Stimulated activated CD4-positive, alpha-beta T cell treated with anti-CD3 and anti-CD28 coated beads, Interleukin-2, amount 100 ng/mL, for 48 hours (primary cell): ENCODE measurements around the gene RNF223.

Source experiments
- DNase-seq, 2 donors: peaks; one replicate each; pipeline ENCODE4 v3.0.0-alpha.2; 2020

RNF223 gene

DNA sequence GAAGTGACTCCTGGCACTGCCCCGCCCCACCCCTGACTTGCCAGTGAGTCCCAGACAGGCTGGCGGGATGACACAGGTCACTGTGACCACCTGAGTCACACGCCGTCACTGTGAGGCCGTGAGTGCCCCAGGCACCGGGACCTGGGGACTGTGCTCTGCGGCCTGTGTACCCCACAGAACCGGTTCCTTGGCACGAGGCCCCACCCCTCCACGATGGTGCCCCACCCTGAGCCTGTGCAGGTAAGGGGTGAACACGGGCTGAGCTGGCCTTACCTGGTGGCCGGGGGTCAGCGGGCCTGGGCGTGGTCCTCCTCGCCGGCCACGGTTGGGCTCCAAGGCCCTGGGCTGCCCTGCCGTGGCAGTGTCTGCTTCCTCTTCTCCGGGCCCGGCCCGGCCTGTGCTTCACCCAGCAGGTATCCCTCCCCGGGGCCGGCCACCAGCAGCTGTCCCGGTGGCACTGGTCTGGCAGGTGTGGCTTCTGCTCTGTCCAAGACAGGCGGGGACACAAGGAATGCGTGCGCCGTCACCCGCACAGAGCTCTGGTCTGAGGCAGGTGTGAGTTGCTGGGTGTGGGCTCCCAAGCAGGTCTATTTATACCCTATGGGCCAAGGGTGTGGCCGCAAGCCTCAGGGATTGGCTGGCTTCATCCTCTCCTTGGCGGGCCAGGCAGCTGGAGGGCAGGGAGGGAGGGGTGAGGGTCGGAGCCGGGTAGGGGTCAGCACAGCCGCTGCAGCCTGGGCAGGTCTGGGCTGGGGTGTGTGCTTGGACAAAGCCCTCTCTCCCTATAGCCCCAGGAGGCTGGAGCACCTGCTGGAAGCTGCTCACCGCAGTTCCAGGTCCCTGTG, at the start of gene RNF223:
Gene RNF223, minus strand, starts transcription at position 564 of the 845 bp plus-strand sequence. CDS start 1,740 bp downstream, outside the sequence.
- DNase-seq: no peak

DNA sequence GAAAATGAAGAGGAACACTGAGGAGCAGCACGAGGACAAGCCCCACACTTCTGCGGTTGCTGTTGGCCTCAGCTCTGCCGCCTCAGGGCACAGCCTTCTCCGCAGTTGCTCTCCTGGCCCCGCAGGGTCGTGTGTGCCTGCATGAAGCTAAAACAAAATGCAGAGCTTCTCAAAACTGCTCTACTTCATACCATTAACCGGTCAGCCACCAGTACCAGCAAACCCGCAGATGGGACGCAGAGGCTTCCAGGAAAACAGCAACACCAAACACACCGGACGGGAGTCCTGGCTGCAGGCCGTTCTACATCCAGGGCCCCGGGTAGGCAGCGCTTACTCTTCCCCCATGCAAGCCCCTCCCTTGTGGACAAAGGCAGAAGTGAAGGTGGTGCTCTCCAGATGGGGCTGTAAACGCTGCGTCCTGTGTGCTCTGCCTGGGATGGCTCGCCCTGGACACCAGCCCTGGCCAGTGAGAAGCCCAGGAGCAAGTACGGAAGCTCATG, 48.9 kb upstream of the RNF223 start:
- no peak for DNase-seq

DNA sequence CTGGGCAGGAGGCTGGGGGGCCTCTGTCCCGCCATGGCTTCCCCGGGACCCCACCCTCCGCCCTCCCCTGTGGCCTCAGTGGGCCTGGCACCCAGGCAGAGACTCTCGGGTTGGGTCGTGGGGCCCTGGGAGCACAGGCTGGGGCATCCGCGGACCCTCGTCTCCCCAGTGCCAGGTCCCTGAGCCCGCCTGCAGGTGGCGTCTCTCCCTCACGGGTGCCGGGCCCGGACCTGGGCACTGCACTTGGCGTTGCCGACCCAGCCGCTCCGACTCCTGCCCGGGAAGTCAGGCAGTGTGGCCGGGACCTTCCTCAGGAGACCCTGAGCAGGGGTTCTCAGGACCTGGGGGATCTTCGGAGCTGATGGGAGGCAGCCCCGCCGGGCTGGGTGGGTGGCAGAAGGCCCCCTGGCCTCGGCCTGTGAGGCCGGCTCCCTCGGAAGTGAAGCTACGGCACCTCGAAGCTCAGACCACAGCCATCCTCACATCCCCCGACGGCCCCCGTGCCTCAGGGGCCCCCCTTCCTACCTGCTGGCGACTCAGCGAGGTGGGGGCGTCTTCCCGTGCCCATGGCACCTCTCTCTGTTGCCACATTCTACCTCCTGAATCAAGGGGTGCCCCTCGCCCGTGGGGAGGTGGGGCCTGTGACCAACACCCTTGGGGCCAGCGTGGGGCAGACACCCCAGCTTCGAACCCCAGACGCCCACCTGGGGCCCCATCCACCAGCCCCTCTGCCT, 48.1 kb upstream of the RNF223 start:
- peak; percentile 81 to 88 for DNase-seq

DNA sequence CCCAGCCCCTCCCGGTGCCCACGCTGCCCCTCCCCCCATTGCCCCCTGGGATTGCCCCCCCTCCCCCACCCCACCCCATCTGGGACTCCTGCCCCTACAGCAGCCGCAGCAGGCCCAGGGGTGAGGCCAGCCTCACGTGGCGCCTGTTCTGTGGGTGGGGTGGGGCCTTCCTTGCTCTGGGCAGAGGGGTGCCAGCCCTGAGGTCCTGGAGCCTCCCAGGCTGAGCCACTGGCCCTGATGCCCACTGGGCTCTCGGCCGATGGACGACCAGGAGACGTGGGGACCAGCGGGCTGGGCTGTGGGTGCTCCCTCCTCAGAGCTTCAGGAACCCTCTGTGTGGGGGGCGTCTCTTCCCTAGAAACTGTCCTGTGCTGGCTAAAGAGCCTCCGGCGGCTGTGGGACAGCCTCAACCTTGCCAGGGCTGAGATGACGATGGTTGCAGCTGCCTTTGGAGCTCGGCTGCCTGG, 47.5 kb upstream of the RNF223 start:
- DNase-seq: no peak

DNA sequence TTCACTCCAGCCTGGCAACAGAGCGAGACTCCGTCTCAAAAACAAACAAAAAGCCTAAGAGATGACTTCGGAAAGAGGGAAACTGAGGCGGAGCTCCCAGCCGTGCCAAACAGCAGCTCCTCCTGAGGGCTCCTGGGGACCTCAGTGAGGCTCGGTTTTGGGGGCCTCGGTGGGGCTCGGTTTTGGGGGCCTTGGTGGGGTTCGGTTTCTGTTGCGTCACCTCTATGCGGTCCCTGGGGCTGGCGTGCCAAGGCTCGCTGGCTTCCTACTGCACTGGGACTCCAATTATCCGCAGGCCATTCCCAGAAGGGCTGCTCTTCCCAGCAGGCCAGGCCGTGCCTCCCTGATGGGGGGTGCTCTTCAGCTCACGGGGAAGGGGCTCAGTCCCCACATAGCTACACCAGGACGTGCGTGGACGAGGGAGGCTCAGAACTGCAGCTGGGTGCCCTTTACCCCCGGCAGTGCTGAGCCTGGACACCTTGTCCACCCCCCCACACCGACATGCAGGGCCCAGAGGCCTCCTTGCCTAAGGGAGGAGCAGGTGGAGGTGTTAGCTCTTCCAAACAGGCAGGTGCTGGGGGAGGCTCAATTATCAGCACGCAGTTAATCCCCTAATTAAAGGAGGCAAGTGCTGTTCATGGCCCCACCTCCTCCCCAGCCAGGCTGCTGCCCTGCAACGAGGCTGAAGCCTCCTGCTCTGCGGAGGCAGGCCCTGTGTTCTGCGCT, 46.9 kb upstream of the RNF223 start:
- no peak for DNase-seq

DNA sequence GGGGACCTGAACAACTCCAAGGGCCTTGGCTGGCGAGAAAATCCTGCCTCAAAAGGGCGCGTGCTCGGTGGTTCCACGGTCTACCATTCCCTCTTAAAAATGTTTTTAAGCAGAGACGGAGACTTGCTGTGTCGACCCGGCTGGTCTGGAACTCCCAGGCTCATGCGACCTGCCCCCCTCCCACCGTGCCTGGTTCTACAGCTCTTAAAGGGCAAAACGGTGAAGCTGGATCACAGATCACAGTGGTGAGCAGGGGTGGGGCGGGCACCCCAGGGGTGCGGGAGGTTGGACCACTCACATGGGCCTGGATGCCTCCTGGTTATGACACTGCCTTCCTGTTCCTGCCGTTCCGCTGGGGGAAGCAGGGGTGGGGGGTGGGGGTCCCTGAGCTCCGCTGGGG, 46.0 kb upstream of the RNF223 start:
- no peak for DNase-seq

DNA sequence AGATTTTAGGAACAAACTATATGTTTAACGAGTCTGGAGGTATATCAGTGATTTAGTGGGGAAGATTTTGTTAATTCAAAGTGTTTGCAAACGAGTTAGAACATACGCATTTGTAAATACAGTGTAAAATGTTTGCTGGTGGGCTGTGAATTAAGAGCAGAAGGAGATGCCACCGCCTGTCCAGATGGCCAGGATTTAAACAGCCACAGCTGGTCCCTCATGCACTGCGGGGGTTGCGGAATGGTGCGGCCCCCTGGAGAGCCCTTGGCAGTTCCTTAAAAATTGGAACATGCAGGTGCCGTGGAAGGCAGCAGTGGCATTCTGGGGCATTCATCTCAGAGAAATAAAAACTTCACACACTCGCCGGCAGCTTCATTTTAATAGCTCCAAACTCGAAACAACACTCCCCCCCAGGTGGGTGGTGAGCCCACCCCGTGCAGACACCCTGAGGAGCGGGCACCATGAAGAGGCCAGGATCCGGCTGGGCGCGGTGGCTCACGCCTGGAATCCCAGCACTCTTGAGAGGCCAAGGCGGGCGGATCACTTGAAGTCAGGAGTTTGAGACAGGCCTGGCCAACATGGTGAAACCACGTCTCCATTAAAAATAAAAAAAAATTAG, 45.3 kb upstream of the RNF223 start:
- no peak for DNase-seq

DNA sequence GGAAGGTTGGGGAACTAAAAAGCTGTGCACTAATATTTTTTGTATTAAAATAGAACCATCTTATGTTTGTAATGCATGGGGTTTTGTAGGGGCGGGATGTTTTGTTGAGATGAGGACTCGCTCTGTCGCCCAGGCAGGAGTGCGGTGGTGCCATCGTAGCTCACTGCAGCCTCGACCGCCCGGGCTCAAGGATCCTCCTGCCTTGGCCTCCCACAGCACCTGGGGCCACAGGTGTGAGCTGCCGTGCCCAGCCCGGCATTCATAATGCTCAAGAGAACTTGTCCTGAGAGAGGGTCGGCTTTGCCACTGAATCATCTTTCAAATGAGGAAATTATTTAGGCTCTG, 44.7 kb upstream of the RNF223 start:
- no peak for DNase-seq

DNA sequence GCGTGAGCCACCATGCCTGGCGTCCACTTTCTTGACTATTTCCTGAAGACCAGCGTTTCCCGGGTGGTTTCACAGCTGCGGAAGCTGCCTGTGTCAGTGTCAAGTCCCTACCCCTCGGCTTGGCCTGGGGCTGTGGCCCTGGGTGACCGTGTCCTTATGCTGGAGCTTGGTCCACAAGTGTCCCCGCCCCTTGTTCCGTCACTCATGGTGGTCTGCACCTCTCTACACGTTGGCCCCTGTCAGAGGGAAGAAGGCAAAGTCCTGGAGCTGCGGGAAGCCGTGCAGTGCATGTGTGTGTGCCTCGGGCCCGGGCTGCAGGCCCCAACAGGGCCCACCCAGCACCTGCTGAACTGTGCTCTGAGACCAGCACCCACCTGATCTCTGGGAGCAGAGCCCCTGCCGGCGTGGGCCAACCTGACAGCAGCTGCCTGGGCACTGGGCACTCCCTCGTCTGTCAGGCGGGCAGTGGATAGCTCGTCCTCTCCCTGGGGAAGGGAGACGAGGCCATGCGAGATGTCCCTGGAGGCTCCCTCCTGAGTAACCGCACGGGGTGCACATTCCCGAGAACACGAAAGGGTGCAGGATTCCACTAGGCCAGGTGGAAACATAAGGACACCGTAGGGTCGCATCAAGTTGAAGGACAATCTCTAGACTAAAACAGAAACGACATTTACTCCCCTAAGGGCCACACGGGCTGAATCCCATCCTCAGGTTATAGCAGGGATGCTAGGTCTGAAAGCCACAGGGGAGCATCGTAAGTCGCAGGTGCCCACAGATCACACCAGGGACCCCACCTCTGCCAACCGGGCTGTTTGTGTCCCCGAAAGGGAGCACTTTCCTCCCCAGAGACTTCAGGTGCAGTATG, 44.1 kb upstream of the RNF223 start:
- no peak for DNase-seq

DNA sequence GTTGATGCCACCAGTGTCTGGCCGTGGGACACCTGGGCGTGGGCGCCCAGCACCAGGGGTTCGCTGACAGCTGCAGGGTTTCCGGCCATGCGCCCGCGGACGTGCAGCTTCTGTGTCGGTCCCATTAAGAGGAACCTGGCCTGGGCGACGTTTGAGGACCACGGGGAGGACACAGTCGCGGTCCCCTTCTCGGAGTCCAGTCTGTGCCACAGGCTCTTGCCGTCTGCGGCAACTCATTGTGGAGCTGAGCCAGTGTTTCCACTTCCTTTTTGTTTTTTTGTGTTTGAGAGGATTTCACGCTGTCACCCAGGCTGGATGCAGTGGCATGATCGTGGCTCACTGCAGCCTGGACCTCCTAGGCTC, 43.3 kb upstream of the RNF223 start:
- no peak for DNase-seq

DNA sequence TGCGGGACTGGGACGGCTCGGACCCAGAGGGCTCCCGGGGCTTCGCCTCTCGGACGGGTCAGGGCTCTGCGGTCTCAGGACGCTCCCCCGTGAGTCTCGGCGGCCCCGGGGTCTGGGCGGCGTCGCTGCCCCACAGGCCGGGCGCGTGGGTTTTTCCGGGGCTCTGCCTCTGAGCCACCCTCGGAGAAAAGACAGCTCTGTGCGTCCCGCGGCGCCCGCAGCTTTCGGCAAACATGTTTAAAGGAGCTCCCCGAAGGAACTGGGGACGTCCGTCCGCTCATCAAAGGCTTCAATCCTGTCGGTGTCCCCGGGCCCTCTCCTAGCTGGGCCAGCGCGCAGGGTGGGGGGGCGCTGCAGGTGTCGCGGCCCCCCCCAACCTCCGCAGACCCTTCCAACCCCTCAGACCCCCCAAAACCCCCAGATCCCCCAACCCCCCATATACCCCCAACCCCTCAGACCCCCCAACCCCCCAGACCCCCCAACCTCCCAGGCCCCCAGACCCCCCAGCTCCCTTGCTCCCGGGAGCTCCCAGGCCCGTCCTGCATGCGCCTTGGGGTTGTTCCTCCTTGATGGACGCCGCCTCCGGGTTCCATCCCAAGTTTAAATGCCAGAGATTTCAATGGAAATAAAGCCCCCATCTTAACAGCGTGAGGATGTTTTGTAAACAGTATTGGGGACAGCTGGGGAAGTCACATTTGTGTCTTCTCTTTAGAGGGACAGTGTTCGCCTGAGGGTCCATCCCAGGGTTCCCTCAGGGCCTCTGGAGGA, 42.8 kb upstream of the RNF223 start:
- DNase-seq: peak; percentile 30 to 39

DNA sequence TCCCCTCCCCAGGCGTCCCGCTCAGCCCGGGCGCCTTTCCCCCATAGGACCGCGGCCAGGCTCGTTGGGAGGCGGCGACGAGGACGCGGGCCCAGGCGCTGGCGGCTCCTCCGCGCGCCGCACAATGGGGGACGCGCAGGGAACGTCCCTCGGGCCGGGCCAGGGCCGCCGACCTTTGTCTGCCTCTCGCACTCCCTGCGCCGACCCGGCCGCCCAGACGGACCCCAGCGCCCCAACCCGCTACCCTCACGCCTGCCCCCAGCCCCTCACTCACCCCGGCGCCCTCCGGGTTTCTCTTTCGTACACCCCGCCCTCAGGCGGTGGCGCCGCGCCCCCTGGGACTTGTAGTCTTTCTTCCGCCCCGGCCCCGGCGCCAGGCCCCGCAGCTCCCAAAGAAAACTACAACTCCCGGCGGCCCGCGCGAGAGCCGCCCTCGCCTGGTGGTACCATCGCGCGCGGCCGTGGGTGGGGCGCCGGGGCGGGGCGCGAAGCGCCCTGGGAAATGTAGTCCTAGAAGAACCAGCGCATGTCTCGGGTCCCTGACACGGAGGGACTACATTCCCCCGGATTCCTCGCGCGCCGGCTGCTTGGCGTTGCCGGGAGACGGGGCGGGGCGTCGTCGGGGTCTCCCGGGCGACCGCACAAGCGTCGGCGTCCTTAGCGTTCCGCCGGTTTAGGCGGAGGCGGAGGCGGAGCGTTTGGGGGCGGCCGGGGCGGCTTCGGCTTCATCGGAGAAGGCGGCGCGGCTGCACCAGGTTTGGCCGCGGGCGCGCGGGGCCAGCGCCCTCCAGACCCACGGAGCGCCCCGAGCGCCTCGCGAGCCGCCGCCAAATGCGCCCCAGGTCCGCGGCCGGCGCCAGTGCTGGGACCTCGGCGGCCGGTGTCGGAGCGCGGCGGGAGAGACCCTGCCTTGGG, 41.9 kb upstream of the RNF223 start, which contains the start of gene C1orf159:
Gene C1orf159, minus strand, starts transcription at position 304 of the 915 bp plus-strand sequence. CDS start 24,546 bp downstream, outside the sequence.
- peak; percentile 98 for DNase-seq

DNA sequence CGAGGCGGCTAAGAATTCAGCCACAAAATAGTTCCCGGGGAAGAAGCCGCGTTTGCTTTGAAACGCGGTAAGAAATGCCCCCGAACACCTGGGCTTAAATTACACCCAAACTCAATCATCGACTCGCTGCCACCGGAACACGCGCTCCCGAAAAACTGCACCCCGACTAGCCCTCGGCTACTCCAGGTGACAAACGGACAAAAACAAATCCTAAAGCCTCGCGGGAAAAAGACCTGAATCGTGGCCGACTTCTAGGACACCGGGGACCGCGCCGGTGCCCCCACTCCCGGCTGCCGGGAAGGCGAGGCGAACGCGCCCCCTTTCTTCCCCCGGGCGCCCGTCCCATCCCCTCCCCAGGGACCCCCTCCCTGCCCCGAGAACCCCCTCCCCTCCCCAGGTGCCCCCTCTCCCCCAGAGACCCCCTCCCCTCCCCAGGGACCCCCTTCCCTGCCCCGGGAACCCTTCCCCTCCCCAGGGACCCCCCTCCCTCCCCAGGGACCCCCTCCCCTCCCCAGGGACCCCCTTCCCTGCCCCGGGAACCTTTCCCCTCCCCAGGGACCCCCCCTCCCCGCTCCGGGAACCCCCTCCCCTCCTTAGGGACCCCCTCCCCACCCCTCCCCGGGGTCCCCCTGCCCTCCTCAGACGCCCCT, 41.2 kb upstream of the RNF223 start:
- DNase-seq: no peak

DNA sequence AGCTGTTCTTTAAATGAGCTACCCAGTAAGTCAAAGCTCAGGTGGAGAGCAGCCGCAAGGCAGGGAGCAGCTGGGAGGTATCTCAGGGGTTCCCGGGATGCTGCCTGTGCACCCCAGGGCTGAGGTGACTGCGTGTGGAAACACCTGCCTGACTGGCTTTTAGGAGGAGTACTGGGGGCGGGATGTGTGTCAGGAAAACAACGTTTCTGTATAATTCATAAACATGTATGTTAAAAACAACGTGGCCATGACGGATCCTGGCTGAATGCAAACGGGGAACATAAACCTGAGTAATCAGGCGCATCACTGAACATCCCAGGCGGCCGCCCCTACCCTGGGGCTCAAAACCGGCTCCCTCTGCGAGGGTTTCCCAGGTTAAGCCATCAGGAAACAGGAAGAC, 40.3 kb upstream of the RNF223 start:
- DNase-seq: no peak

DNA sequence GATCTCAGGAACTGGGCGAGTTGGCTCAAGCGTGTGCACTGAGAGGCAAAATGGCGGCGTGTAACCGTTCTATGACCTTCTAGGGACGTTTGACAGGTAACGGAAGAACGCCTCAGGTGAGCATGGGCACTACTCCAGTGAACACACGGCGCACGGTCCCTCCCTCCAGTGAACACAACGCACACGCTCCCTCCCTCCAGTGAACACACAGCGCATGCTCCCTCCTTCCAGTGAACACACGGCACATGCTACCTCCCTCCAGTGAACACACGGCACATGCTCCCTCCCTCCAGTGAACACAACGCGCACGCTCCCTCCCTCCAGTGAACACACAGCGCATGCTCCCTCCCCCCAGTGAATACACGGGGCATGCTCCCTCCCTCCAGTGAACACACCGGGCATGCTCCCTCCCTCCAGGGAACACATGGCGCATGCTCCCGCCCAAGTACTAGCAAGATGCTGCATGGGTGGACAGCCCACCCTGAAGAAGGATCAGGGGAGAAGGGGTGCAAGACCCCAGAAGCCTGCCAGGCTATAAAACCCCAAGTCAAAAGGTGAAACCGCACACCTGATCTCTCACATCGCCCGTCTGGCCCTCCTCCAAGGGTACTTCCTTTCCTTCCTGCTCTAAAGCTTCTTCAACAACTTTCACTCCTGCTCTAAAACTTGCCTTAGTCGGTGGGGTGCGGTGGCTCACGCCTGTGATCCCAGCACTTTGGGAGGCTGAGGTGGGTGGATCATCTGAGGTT, 38.3 kb upstream of the RNF223 start:
- DNase-seq: no peak

DNA sequence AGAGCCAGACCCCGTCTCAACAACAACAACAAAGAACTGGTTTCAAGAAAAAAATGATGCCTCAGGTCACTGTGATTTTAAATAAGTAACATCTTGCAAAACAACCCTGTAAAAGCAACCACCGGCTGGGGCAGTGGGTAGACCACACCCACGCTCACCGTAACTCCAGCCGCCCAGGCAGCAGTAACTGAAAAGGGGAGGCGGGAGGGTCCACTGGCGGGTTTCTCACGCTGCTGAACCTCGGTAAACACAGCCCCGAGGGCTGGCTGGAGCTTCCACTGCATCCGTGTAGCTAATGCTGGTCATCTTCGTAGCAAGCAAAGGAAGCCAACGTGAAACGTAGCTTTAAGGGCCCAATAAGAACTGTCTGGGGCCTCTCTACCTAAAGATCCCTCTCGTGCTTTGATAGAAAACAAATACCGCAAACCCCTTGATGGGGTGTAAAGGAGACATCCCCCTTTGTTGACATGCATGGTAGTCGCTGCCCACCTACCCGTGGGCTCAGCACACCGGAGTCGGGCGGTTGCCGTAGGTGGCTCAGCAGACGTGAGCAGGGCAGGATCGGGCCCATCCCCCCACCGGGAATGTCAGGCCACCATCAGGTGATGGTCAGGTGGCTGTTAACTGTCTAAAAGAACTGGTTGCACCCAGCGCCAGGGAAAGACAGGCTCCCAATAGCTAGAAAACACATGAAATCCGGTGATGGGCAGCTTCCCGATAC, 37.6 kb upstream of the RNF223 start:
- DNase-seq: no peak

DNA sequence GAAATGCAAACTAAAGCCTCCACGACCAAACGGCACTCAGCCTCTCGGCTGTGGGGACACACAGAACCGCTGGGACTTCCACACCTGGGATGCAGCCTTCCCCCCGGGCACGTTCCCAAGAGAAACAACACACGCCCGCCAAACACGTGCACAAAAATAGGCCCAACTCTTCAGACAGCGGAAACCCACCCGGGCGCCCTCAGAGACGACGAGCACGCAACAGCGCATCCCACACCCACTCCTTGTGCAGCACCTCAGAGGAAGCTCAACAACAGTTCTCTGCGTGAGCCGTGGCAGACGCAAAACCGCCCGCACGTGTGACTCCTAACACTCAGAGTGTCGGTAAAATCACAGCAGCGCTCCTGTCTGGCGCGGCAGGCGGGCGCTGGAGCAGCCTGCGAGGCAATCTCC, 36.5 kb upstream of the RNF223 start:
- no peak for DNase-seq

DNA sequence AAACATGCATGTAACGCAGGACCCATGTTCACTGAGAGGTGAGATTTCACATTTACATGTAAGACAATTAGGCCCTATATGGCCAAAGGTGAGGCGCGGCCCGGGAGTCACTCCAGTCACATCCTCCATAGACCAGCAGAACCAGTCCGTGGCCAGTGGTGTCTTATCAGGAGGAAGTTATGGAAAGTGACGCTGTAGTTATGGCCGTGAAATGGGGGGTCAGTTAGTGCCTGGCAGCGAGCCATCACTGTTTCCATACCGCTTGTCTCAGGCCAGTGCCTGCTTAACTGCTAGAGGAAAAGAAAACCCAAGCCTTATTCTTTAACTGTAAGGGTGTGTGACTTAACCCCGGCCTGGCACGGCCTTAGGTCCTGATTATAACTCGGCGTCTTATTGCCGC, 35.6 kb upstream of the RNF223 start:
- no peak for DNase-seq
